ENCODE results near the gene POU6F1.
"Not testable (repeated sequence)": the region's sequence is repeated elsewhere in the genome, so short reads cannot be mapped to it uniquely, and the experiment has no call there.

POU6F1 gene

DNA sequence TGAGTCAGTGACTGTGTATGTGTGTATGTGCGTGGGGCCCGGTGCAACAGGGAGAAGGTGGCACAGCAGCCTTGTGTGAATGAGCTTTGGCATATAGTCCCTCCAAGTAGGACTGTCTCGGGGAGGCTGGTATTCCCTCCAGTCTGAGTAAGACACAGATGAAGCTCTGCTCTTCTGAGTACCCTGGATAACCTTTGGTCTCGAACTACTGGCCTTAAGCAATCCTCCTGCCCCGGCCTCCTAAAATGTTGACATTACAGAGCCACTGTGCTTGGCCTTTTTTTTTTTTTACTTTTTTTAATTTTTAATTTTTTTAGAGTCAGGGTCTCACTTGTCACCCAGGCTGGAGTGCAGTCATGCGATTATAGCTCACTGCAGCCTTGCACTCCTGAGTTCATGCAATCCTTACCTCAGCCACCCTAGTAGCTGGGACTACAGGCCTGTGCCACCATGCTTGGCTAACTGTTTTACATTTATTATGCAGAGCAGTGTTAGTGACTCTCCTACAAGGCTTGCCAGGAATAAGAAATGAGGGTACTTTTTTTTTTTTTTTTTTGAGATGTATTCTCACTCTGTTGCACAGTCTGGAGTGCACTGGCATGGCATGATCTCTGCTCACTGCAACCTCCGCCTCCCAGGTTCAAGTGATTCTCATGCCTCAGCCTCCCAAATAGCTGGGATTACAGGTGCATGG, 11.4 kb upstream of the POU6F1 start:
- DNase-seq (ENCODE audit: low read depth, low spot score), result no peak

- DNase-seq (ENCODE audit: low read depth, low spot score), result no peak
These were observed 10.1 kb upstream of the POU6F1 start for GRCh38 chr12:51227962-51228361.

- DNase-seq (ENCODE audit: low read depth, low spot score), result not testable (repeated sequence)
These were observed 9.2 kb upstream of the POU6F1 start for GRCh38 chr12:51227112-51227511.

GRCh38 chr12:51225771-51226170, 7.9 kb upstream of the POU6F1 start:
- no peak for DNase-seq (ENCODE audit: low read depth, low spot score)

DNA sequence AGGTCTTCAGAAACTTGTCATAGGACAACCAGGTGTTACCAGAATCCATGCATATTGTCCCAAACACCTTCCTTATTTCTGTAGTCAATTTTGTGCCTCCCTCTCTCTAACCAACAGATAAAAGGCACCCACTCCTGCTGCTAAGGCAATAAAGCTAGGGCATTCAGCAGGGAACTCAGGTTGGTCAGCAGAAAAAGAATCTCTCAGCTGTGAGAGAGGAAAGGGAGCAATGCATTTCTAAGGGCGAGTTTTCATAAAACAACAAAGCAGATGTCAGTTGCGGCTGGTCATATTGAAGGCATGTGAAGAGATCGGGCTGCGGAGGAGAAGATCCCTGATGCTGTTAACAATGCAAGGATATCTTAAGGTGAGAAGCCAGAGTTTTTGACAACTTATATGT, 7.4 kb upstream of the POU6F1 start:
- no peak for DNase-seq (ENCODE audit: low read depth, low spot score)

- DNase-seq (ENCODE audit: low read depth, low spot score), result no peak
These were observed 6.8 kb upstream of the POU6F1 start for GRCh38 chr12:51224625-51225024.

- DNase-seq (ENCODE audit: low read depth, low spot score), result peak; percentile 30
These were observed 4.6 kb upstream of the POU6F1 start for GRCh38 chr12:51222461-51222860.

DNA sequence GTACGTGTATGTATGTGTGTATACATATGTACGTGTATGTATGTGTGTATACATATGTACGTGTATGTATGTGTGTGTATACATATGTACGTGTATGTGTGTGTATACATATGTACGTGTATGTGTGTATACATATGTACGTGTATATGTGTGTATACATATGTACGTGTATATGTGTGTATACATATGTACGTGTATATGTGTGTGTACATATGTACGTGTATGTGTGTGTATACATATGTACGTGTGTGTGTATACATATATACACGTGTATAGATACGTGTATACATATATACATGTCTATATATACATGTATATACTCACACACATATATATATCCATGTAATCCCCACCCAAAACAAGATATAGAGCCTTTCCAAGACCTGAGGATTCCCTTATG, 2.0 kb upstream of the POU6F1 start:
- not testable (repeated sequence) for DNase-seq (ENCODE audit: low read depth, low spot score)

- DNase-seq (ENCODE audit: low read depth, low spot score), result peak; percentile 3
These were observed 1.5 kb upstream of the POU6F1 start for GRCh38 chr12:51219322-51219721.

- peak; percentile 13 for DNase-seq (ENCODE audit: low read depth, low spot score)
These were observed 822 bp upstream of the POU6F1 start for GRCh38 chr12:51218607-51219161.

GRCh38 chr12:51217133-51217967, 512 bp downstream of the POU6F1 start:
- DNase-seq (ENCODE audit: low read depth, low spot score), result peak; percentile 68

DNA sequence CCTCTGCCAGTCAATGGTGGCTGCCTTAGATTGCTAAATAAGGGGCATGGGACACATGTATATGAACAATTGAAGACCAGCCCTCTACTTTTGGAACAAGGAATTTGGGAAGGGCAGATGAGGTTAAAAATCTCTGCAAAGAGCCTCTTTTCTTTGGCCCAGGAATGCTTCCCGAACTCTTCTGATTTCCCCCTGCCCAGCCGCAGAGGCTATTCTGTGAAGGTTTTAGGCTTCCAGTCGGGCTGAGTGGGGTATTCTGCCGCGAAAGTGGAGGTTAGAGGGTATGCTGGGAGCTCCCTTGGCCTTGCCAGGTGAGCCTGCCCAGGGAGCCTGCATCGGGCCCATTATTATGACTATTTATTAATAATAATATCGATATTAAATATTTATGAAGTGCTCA, 1.2 kb downstream of the POU6F1 start:
- no peak for DNase-seq (ENCODE audit: low read depth, low spot score)

DNA sequence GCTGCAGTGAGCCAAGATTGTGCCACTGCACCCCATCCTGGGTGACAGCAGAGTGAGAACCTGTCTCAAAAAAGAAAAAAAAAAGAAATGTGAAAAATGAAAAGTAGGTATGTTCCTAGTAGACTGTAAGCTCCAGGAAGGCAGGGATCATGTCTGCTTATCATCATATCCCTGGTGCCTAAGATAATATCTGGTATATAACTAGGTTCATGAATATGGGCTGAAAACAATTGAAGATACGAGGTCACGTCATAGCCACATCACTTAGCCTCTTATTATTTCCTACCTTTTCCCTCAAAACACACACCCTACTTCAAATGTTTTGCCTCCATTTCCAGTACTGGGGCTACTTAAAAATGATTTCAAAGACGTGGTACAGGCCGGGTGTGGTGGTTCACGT, 3.0 kb downstream of the POU6F1 start:
- DNase-seq (ENCODE audit: low read depth, low spot score), result no peak

DNA sequence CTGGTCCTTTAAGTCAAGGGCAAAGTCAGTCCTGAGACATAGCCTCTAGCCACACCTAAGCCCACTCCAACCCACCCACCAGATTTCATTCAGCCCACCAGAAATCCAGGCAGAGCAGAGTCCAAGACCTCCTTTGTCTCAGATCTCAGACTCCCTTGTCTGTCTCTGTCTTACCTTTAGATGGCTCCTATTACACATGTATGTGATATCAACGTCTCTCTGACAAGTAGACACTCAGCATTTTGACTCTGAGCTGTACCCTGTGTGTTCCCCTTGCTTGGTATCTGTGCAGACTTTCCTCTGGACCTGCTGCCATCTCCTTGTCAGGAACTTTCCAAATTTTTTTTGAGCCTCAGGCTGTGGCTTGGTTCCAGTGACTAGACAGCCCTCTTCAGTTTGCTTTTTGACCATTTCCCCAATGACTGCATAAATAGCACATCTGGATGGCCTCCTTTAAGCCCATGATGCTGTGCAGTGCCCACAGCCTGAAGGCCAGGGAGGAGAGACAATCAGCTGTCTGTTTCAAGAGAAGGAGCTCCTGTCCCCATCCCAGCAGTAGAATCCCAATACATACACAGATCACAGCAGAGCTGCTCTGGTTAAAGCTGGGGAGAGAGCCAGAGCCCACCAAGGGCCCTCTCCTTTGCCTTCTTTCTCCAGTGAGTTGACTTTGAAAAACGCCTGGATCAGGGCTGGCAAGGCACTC, 7.0 kb downstream of the POU6F1 start:
- no peak for DNase-seq (ENCODE audit: low read depth, low spot score)

GRCh38 chr12:51209259-51209658, 8.6 kb downstream of the POU6F1 start:
- DNase-seq (ENCODE audit: low read depth, low spot score), result no peak

- DNase-seq (ENCODE audit: low read depth, low spot score), result no peak
These were observed 9.7 kb downstream of the POU6F1 start for GRCh38 chr12:51208016-51208660.

DNA sequence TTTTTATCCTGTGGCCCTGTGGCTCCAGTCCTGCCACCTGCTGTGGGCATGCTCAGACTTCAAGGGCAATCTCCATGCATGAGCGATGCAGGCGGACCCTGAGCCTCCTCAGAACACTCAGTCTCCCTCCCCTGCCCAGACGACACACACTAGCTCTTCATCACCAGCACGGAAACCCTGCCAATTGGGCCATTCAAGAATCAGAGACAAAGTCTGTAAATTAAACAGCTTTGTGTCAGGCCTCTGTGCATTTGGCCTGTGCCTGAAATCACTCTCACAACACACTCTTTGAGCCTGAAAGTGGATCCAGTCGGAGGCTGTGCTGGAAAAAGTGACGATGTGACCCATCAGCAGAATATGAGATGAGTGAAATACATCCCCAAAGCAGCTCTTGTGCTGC, 12.5 kb downstream of the POU6F1 start:
- no peak for DNase-seq (ENCODE audit: low read depth, low spot score)

- no peak for DNase-seq (ENCODE audit: low read depth, low spot score)
These were observed 15.1 kb downstream of the POU6F1 start for GRCh38 chr12:51202718-51203117.

- DNase-seq (ENCODE audit: low read depth, low spot score), result no peak
These were observed 17.1 kb downstream of the POU6F1 start for GRCh38 chr12:51200806-51201205.

DNA sequence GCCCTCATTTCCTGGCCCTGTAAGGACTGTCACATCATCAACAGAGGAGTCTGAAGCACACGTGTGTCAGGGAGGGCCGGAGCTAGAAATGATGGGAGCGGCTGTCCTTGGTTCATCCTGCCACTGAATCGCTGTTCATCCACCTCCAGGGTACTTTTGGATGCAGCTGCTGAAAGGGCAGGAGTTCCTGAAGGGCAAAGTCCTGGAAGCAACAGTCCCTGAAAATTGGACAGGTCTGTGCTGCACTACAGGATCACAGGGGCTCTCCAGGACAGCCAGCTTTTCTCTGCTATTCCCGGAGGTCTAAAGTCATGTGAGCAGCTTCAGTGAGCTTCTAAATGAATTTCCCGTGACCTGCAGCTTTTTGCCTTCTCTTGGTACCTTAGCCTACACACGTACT, 17.7 kb downstream of the POU6F1 start:
- DNase-seq (ENCODE audit: low read depth, low spot score), result no peak

DNA sequence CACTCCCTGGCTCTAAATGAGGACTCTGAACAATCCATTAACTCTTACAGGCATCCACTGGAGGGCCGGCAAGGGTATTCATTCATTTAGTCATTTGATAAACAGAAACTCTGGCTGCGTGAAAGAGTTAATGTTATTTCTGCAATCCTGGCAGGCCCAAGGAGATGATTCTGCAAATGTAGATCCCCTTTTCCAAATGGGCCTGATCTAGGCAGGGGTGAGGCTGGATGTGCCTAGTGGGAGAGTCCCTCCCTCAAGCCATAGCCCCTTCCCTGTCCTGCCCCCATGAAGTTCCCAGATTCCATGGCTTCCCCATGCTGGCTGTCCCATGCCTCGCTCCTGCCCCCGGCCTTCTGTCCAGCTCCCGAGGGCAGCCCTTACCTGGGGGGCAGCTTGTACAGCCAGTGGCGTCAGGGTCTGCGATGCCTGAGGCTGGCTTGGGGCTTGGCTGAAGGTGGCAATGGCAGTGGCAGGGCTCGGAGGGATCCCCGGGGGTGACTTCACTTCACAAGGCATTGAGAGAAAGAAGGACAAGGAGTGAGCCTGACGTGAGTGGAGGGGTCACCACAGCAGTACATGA, 18.4 kb downstream of the POU6F1 start:
- no peak for DNase-seq (ENCODE audit: low read depth, low spot score)
